Measurements from ENCODE around the gene ACSS1.

- TF ChIP-seq CTCF (IDR thresholded peaks at IDR 0.05) (no peak), POLR2A (IDR thresholded peaks at IDR 0.05) (no peak)
Observed at GRCh38 chr20:25058051-25058846, at the start of gene ACSS1.
